GM19193 (cell line): ENCODE results near the gene TTC28.
"Not testable (repeated sequence)": the region's sequence is repeated elsewhere in the genome, so short reads cannot be mapped to it uniquely, and the experiment has no call there.

Source experiments
- POLR2A ChIP-seq: IDR thresholded peaks from 4 replicates; pipeline ENCODE4 v1.6.1; 2011; ENCODE audit not compliant: insufficient read depth, insufficient read length; ENCODE audit errors: extremely low read depth

TTC28 gene

GRCh38 chr22:28679611-28680287 is at the start of gene TTC28:
TTC28 (minus strand) TSS chr22:28679840; CDS start chr22:28679723, 117 bp downstream.
- TF ChIP-seq POLR2A, result not testable (repeated sequence)

GRCh38 chr22:28728621-28729313 is 49.1 kb upstream of the TTC28 start:
- no peak for TF ChIP-seq POLR2A

- no peak for TF ChIP-seq POLR2A
Measured at GRCh38 chr22:28728002-28728401, 48.4 kb upstream of the TTC28 start.

GRCh38 chr22:28718044-28718443 is 38.4 kb upstream of the TTC28 start:
- TF ChIP-seq POLR2A, result no peak

- no peak for TF ChIP-seq POLR2A
Measured at GRCh38 chr22:28716686-28717085, 37.0 kb upstream of the TTC28 start.

GRCh38 chr22:28715611-28716010 is 36.0 kb upstream of the TTC28 start:
- TF ChIP-seq POLR2A, result no peak

GRCh38 chr22:28714043-28714628 is 34.5 kb upstream of the TTC28 start:
- no peak for TF ChIP-seq POLR2A

GRCh38 chr22:28711820-28712777 is 32.5 kb upstream of the TTC28 start:
- TF ChIP-seq POLR2A, result no peak

- TF ChIP-seq POLR2A, result no peak
Measured at GRCh38 chr22:28711341-28711740, 31.7 kb upstream of the TTC28 start.

- no peak for TF ChIP-seq POLR2A
Measured at GRCh38 chr22:28710576-28711191, 31.0 kb upstream of the TTC28 start.

- TF ChIP-seq POLR2A, result no peak
Measured at GRCh38 chr22:28710107-28710506, 30.5 kb upstream of the TTC28 start.

GRCh38 chr22:28706845-28707244 is 27.2 kb upstream of the TTC28 start:
- TF ChIP-seq POLR2A, result no peak

GRCh38 chr22:28703436-28703835 is 23.8 kb upstream of the TTC28 start:
- no peak for TF ChIP-seq POLR2A

- TF ChIP-seq POLR2A, result no peak
Measured at GRCh38 chr22:28702891-28703290, 23.3 kb upstream of the TTC28 start.
